ENCODE results near the gene WNT8A.

WNT8A gene

GRCh38 chr5:138092301-138092700 is 8.5 kb downstream of the WNT8A start:
- DNase-seq, result no peak

DNA sequence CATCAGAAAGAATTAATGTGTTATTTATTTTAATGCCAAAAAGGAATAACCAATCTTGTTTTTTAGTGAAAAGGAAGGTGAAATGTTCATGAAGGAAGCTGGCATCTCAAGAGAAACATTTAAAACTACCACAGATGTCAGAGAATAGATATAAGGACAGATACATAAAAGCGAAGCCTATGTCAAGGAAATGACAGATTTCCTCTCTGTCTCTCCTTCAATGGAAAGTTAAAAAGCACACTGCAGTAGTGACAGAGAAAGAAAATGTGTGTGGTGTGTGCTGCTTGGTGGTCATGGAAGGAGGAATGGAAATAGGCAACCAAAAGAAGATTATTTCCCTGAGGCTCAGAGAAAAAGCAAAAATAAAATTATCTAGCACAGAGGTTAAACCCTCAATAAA is 9.2 kb downstream of the WNT8A start:
- no peak for DNase-seq

DNA sequence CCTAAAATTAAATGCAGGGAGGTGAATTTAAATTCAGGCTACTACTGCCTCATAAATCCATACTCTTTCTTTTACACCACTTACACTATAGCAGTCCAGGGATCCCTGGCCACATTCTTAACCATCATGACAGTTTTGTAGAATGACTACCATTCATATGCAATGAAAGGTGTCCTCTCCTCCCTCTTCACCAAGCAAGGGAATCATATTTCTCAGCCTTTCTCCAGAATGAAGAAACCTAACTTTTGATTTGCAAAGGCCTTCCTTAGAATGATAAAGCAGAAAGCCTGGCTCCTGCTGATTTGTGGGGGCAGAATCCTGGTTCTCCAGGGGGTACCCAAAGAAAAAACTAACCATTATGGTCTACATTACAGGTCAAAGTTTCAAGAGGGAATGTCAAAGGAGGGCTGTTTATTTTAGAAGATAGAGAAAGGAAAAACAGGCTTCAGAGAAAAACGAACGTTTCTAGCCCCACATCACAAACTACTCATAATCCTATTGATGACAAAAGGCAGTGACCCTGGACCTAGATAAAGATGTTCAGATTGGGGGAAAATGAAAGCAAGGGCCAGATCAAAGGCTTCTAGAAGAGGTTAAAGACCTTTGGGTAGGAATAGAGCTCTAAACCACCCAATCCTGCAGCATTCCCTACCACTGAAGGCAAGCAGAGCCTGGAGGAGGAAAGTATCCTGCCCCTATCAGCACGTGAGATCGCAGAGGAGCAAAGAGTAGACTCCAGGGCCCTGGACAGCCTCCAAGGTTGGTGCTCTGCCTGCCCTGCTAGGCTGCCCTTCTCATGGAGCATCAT is 11.5 kb downstream of the WNT8A start:
- no peak for DNase-seq

- DNase-seq, result no peak
Observed at GRCh38 chr5:138096363-138096762, 12.5 kb downstream of the WNT8A start.

- DNase-seq, result no peak
Observed at GRCh38 chr5:138096997-138097828, 13.4 kb downstream of the WNT8A start.

- DNase-seq, result no peak
Observed at GRCh38 chr5:138102454-138103318, 18.9 kb downstream of the WNT8A start.

DNA sequence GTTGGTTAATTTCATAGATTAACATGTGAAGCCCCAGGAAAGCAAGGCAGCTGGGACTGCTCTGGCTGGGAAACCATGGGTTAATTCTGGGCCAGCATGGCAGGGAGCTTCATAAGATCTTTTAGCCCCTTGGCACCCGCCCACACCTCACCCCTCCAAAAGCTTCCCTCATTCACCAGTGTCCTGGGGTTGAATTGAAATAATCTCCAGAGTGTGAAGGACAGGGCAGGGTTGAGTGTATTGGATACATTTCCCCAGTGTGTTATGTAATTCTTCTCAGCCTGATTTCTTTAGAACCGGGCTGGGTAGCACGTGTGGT is 19.4 kb downstream of the WNT8A start:
- no peak for DNase-seq

GRCh38 chr5:138105709-138106108 is 21.9 kb downstream of the WNT8A start:
- no peak for DNase-seq

DNA sequence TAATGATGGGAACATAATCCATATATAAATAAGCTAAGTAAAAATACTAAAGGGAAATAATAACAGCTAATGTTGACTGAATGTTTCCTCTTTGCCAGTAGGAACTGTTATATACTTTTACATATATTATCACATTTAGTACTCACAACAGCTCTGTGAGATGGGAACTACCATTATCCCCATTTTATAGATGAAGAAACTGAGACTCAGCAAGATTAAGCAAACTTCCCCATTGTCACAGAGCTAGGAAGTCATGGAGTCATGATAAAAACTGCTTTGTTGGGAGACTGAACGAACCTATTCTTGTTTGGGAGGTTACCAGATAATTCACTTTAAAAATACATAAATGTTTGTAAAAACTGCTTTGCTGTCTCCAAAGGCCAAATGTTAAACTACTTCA is 23.4 kb downstream of the WNT8A start:
- DNase-seq, result no peak

GRCh38 chr5:138109463-138110265 is 25.8 kb downstream of the WNT8A start:
- DNase-seq, result no peak

- DNase-seq, result no peak
Observed at GRCh38 chr5:138110266-138110963, 26.6 kb downstream of the WNT8A start.

DNA sequence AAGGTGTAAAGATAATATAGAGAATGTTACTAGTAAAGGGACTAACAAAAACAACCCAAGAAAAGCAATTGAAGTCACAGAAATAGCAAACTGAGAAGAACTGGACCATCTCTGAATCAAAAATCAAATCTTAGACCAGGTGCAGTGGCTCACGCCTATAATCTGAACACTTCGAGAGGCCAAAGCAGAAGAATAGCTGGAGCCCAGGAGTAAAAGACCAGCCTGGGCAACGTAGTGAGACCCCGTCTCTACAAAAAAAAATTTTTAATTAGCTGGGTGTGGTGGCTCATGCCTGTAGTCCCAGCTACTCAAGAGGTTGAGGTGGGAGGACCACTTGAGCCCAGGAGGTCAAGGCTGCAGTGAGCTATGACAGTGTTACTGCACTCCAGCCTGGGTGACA is 27.3 kb downstream of the WNT8A start:
- DNase-seq, result no peak

DNA sequence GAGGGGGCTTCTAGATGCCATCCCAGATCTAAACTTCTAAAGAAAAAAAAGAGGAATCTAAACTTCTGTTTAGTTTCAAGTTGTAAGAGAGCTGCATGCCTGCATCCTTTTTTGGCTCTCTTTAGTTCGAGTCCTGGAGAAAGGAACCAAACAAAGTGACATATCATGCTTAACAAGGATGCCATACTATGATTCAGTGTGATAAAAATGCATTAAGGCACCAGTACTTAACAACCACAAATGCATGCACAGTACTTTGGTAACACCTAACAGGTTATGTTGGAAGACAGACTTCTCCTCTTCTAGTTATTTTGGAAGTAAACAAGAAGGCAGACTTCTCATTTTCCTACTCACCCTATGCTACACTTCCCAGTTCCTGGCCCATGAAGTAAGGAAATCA is 28.1 kb downstream of the WNT8A start:
- DNase-seq, result no peak

DNA sequence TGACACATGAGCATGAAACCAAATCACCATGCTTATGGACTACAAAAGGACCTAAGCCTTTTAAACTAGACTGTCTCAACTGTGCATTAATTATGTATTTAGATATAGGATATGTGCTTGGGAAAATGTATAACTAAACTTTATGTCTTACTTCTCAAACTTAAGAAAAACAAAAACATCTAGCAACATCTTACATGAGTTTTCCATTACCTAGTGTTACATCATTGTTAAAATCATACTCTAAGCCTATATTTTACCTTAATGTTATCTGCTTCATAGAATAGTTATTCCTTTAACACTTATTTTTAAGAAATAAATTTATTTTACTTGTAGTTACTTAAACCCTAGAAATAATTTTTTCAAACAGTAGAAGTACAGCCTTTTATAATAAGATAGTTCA is 31.4 kb downstream of the WNT8A start:
- no peak for DNase-seq

- DNase-seq, result no peak
Observed at GRCh38 chr5:138128334-138128733, 44.5 kb downstream of the WNT8A start.

- DNase-seq, result no peak
Observed at GRCh38 chr5:138129347-138129746, 45.5 kb downstream of the WNT8A start.

GRCh38 chr5:138132543-138132942 is 48.7 kb downstream of the WNT8A start:
- DNase-seq, result no peak

- peak; percentile 66 for DNase-seq
Observed at GRCh38 chr5:138138949-138139780, 55.3 kb downstream of the WNT8A start, which contains the start of gene NME5. TSS of gene NME5 (minus strand) at chr5:138139428. CDS start at chr5:138138780, 648 bp downstream.

DNA sequence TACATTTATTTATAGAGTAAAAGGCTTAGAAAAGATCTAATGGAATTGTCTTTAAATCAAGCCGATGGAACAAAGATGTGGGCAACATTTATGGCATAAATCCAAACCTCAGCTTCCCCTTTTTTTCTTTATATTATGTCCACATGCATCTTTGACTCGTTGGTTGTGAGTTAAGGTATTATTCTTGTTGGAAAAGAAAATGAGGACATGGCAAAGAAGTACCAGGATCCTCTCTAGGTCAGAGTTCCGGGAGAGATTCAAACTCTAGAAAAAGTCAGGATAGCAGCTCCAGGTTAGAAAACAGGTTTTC is 55.9 kb downstream of the WNT8A start:
- DNase-seq, result no peak

DNA sequence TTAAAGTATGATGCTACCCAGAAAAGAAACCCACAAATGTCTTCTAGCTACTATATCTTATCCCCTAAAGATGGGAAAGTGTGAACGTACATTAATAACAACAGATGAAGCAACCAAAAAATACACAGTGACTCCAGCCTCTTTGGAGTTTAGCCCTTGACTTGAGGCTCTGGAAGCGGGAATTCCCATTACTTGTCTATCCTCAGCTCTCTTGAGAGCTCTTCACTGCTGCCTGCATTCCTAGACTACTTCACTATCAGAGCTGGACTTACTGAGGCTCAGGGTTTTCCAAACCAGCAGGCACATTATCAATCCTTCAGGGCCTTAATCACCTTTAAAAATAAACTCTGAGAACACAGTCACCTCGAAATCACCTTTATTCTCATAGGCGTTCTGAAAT is 56.4 kb downstream of the WNT8A start:
- DNase-seq, result no peak
